ENCODE data around the gene PLEKHA6. TPM values are rescaled to one million over a fixed set of nuclear protein-coding genes. Genes with fewer than 3 reads are reported as not detected.
A peak's percentile ranks its signal among the peaks of the same experiment; 100 is the strongest.

PLEKHA6 gene
- total and polyA plus RNA-seq, 8 donors, result 9.5 to 23.8 (median 15.0) TPM

DNA sequence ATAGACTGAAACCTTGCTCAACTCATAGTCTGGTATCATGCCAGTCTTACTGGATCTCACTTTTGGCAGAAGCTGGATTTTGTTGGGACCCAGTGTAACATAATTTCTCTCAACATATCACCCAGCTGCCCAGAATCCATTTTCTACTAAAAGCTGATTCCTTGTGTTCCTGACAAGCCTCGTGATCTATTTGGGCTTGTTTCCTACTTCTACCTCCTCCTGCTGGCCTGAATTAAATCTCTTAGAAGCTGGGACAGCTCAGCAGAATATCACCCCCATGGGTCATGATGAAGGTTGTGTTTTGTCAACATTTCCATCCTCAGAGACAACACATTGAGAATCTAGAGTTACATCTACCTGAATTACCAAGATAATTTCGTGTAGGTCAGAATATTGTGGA is 153.6 kb downstream of the PLEKHA6 start:
- ATAC-seq (no peak), FAIRE-seq (no peak)
- intact Hi-C loops (cut with DNase I), result loop anchor here in 1 of 3 donors (5.0 kb wide), 1 partner anchor 44 kb away; no protein-coding TSS in a partner anchor

GRCh38 chr1:204205486-204205885 is 154.2 kb downstream of the PLEKHA6 start:
- FAIRE-seq, result no peak
- intact Hi-C loops (cut with DNase I), result loop anchor here in 1 of 3 donors (5.0 kb wide), 1 partner anchor 43 kb away; no protein-coding TSS in a partner anchor
- Histone ChIP-seq H3K36me3 (no peaks in the 10 kb centered on the region), H3K27me3 (no peaks in the 10 kb centered on the region), H3K4me1 (no peaks in the 10 kb centered on the region), H3K27ac (no peak overlapping the region), H3K9me3 (no peaks in the 10 kb centered on the region), H3K4me3 (no peak overlapping the region)
- TF ChIP-seq CTCF (IDR thresholded peaks at IDR 0.05), result no peak
- ATAC-seq, result no peak
- DNase-seq, result no peak

More for the DNA sequence above, 153.6 kb downstream of the PLEKHA6 start:
- Histone ChIP-seq H3K9me3 (no peaks in the 10 kb centered on the region), H3K27ac (no peak overlapping the region), H3K4me3 (no peak overlapping the region), H3K36me3 (no peaks in the 10 kb centered on the region), H3K27me3 (no peaks in the 10 kb centered on the region), H3K4me1 (no peaks in the 10 kb centered on the region)
- DNase-seq, result no peak
- no peak for TF ChIP-seq CTCF (IDR thresholded peaks at IDR 0.05)
- 51 to 56% methylated on average over 2 of the region's 2 CpGs for WGBS, 2 donors

DNA sequence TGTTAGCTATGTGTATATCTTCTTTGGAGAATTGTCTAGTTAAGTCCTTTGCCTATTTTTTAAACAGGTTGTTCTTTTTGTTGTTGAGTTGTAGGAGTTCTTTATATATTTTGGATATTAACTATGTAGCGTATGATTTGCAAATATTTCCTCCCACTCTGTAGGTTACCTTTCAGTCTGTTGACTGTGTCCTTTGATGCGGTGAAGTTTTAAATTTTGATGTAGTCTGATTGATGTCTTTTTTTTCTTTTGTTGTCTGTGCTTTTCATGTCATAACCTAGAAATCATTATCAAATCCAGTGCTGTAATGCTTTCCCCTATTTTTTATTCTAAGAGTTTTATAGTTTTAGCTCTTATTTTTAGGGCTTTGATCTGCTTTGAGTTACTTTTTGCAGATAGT is 154.8 kb downstream of the PLEKHA6 start:
- Histone ChIP-seq H3K27ac (no peak overlapping the region), H3K27me3 (no peaks in the 10 kb centered on the region), H3K4me1 (no peaks in the 10 kb centered on the region), H3K9me3 (no peaks in the 10 kb centered on the region), H3K36me3 (no peaks in the 10 kb centered on the region), H3K4me3 (no peak overlapping the region)
- no peak for DNase-seq
- no peak for ATAC-seq
- FAIRE-seq, result no peak
- TF ChIP-seq CTCF (IDR thresholded peaks at IDR 0.05), result no peak
- 87 to 93% methylated on average over 2 of the region's 2 CpGs for WGBS, 2 donors
- intact Hi-C loops (cut with DNase I), result loop anchor here in 1 of 3 donors (5.0 kb wide), 1 partner anchor 43 kb away; no protein-coding TSS in a partner anchor

GRCh38 chr1:204203206-204203767 is 156.4 kb downstream of the PLEKHA6 start:
- no peaks in the 10 kb centered on the region for H3K4me1 ChIP-seq
- H3K27me3 ChIP-seq, result no peaks in the 10 kb centered on the region
- H3K4me3 ChIP-seq, result no peak overlapping the region
- intact Hi-C loops (cut with DNase I), result no loop called here
- peak in 1 of 6 donors; percentile 31 for DNase-seq
- no peaks in the 10 kb centered on the region for H3K36me3 ChIP-seq
- no peak for FAIRE-seq
- H3K27ac ChIP-seq, result no peak overlapping the region
- WGBS, 2 donors, result 87 to 93% methylated on average over 5 of the region's 5 CpGs
- TF ChIP-seq CTCF (IDR thresholded peaks at IDR 0.05), result no peak
- no peaks in the 10 kb centered on the region for H3K9me3 ChIP-seq
- ATAC-seq, result no peak

DNA sequence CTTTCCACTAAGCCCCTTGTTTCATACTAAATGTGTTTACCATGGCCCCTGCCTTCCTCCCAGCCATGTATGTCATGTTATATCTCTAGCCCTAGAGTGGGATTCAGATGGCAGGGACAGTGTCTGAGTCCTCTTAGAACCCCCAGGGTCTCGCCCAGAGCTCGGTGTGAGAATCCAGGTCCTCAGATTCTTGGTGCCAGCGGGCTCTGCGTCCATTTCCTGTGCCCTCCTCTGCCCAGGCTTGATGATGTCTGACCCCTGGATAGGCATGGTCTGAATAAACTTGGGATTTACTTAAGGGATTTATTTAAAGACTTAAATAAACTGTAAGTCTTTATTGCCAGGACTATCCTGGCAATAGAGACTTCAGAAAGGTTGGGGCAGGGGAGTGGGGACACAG is 157.2 kb downstream of the PLEKHA6 start:
- no peaks in the 10 kb centered on the region for H3K36me3 ChIP-seq
- H3K4me1 ChIP-seq, result no peaks in the 10 kb centered on the region
- ATAC-seq, result no peak
- no peaks in the 10 kb centered on the region for H3K9me3 ChIP-seq
- no peak overlapping the region for H3K27ac ChIP-seq
- no peak overlapping the region for H3K4me3 ChIP-seq
- H3K27me3 ChIP-seq, result no peaks in the 10 kb centered on the region
- 88 to 89% methylated on average over 4 of the region's 4 CpGs for WGBS, 2 donors
- FAIRE-seq, result no peak
- intact Hi-C loops (cut with DNase I), result no loop called here
- DNase-seq, result peak in 1 of 6 donors; percentile 6
- no peak for TF ChIP-seq CTCF (IDR thresholded peaks at IDR 0.05)
